HG03135 (cell line): ENCODE results near the gene ARIH2.

ENCODE experiments used
- ATAC-seq: cut with Tn5 transposase; IDR thresholded peaks from one replicate; pipeline ENCODE4 v1.9.1; 2021; ENCODE audit warnings: mild to moderate bottlenecking, moderate library complexity; ENCODE audit not compliant: unreplicated experiment

The ARIH2 gene

DNA sequence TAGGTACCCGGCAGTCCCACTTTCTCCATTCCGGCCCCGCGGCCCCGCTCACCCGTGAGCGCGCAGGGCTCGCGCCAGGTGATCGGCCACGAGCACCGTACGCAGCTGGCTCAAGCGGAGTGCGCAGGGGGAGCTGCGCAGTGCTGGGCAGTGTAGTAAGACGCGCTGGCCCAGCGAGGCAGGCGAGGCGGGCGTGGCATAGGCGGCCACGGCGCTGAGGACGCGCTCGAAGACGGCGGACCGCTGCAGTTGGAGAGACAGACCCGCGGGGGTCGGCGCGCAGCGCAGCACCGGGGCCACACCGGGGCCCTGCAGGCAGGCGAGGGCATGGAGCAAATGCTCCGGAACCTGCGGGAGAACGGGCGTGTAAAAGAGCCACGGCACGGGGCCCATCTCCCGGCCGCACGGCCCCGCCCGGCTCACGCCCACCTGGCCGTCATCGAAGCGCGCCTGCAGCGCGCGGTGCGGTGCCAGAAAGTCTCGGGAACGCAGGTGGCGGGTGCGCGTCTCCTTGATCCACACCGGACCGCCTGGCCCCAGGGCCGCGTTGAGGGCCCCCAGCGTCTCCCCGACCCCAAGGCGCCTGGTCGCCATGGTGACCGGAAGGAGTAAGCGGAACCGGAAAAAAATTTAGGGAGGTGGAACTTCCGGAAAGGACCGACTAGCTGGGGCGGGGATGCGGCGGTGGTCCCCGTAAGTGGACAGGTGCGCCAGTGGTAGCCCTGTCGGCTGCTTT is 99.5 kb downstream of the ARIH2 start, which contains the start of gene DALRD3:
TSS of gene DALRD3 (minus strand) at position 610 of the 736 bp plus-strand sequence. CDS start at position 594, 16 bp downstream.
- no peak for ATAC-seq

GRCh38 chr3:49018707-49019006 is 100.0 kb downstream of the ARIH2 start:
- no peak for ATAC-seq

- ATAC-seq = no peak
Observed at GRCh38 chr3:49019941-49020329, 101.3 kb downstream of the ARIH2 start.

GRCh38 chr3:49020330-49021212 is 101.9 kb downstream of the ARIH2 start:
- peak; percentile 1 for ATAC-seq

DNA sequence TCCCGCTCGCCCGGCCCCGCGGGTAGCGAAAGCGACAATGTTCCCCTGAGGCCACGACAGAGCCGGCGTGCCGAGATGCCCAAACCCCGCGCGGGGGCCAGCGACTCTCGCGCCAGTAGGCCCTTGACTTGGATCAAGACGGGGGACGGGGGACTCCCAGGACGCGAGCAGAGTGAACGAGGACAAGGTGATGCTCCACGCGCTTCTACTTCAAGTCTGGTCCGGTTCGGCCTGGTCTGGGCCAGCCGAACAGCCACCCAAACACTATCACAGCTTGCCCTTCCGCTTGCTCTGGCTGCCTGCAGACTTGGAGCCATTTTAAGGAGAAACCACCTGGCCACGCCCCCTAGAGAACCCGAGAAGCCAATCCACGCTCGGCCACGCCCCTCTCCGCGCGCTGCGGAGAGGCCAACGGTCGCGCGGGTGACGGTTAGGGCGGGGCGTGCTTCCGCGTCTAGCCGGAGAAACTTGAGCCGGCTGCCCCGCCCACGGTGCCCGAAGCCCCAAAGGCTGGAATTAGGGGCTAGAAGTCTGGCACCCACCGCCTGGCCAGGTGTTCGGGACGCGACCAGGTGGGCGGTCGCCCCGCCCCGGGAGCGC is 102.7 kb downstream of the ARIH2 start:
- ATAC-seq = peak; percentile 41

GRCh38 chr3:49021813-49022687 is 103.4 kb downstream of the ARIH2 start, which contains the start of gene NDUFAF3:
Gene NDUFAF3, plus strand, starts transcription at chr3:49022121. Its CDS starts 24 bp downstream, at chr3:49022145.
- peak; percentile 52 for ATAC-seq

- ATAC-seq = no peak
Observed at GRCh38 chr3:49022688-49023171, 104.1 kb downstream of the ARIH2 start.

- ATAC-seq = no peak
Observed at GRCh38 chr3:49023775-49024174, 105.1 kb downstream of the ARIH2 start.

DNA sequence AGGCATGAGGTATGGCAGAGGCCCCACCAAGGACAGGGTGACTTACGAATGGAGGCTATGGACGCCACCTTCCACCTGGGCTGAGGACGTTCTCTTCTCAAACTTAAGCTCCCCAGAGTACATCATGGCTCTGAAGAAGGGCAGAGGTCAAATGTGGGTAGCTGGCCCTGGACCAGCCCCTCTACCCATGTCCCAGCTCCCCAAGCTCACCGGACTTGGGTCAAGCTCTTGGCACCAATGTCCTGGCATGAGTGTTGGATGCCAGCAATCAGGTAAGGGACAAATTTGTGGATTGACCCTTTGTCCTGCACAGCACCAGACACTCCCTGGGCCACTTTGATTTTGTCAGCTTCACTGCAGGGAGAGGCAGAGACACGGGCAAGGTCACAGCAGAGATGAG is 105.8 kb downstream of the ARIH2 start:
- ATAC-seq = no peak

GRCh38 chr3:49025005-49025792 is 106.6 kb downstream of the ARIH2 start:
- no peak for ATAC-seq

DNA sequence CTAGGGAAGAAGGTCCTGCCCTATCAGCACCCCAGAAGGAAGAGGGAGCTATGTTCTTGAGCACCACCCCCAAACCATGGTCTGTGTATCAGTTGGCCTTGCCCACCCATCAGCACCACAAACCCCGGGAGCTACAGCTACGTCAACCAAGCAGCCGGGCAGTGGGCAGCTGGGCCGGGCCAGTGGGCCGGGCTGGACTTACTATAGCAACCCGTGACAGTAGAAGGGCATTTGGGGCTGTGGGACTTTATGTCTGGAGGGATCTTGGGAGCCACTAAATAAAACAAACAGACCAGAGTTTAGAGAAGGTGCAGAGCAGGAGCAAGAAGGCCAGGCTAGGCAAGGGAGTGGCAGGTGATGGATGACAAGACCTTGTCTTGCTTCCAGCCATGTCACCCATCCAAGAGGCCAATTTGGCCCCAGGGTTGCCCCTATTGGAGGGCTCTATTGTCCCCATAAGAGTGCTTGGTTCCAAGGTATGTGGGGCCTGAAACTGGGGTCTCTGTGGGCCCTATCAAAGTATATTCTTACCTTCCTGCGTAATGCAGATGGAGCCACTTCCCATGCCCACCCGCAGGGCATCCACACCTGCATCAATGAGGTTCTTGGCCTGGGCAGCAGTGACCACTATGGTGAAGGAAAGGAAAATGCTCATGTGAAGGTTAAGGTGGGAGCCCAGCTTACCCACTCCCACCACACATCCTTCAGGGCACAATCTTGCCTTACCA is 107.3 kb downstream of the ARIH2 start:
- no peak for ATAC-seq

DNA sequence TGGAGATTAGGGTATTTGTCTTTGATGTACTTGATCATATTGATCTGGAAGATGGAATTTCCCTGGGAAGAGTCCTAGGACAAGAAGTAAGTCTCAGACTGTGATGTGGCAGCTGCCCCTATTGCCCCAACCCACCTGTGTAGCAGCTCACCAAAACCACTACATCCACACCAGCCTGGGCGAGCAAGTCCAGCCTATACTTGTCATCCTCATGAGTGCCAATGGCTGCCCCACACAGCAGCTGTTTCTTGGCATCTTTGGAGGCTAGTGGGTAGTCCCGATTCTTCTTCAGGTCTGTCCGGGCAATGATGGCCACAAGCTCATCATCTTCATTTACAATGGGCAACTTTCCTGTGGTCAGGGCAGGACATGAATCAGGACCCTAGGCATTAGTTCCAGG is 107.9 kb downstream of the ARIH2 start:
- no peak for ATAC-seq

- no peak for ATAC-seq
Observed at GRCh38 chr3:49027634-49028033, 109.0 kb downstream of the ARIH2 start.

DNA sequence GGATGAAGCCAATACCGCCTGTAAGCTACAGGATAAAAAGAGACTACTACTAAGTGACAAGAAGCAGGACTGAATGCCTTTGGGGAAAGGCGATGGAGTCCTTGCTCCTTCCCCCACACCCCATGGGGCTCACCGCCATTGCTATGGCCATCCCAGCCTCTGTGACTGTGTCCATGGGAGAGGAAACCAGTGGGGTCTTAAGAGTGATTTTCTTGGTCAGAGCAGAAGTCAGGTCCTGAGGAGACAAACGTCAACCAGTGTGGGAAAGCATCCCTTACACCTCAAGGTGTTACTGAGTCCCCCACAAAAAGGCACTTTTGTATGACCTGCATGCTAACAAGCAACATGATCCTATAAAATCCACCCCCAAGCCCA is 109.6 kb downstream of the ARIH2 start:
- ATAC-seq = no peak

GRCh38 chr3:49028673-49029562 is 110.3 kb downstream of the ARIH2 start, which contains the start of gene IMPDH2:
Gene IMPDH2, minus strand, starts transcription at chr3:49029398. Its CDS starts 48 bp downstream, at chr3:49029350.
- ATAC-seq = peak; percentile 88

GRCh38 chr3:49029563-49029884 is 110.9 kb downstream of the ARIH2 start:
- ATAC-seq = no peak

- no peak for ATAC-seq
Observed at GRCh38 chr3:49030321-49030720, 111.7 kb downstream of the ARIH2 start.

DNA sequence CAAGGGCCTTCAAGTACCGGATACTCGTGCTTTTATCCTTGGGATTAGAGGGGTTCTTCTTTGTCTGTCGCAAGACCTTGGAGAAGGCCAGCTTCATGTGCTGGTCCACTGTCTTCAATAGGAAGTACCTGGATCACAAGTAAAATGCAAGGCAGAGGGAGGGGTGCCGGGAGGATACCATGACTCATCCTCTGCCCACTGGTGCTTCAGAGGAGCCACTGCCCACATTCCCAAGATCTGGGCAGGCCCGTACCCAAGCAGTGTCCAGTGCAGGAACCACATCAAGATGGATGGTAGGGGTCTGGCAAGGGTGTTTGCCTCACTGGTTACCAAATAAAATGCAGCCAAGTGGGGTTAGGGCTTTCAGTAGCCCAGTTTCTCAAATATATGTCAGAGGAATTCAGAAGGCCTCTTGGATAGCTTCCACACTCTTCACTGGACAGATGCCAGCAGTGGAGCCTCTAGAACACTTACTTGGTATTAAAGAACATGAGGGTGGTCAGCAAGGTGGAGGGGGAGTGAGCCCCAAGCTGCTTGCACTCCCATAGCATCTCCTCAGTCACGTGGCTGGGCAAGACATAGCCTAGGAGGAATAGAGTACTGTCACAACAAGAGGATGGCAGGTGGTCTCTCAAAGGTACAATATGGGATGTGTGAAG is 114.1 kb downstream of the ARIH2 start:
- ATAC-seq = no peak
